GM23338 (cell line): ENCODE results near the gene MRPL24. TPM values are rescaled to one million over a fixed set of nuclear protein-coding genes. Genes with fewer than 3 reads are reported as not detected.

Experiments
- ATAC-seq: fragments of 200-7000 bp; cut with Tn5 transposase; 3 replicates; pipeline ENCODE4 v1.9.1; 2020
- DNase-seq: peaks from one replicate; pipeline ENCODE4 v3.0.0-alpha.2; 2015; ENCODE audit warnings: low spot score
- H2AFZ ChIP-seq: fragments of 200-600 bp; sonication (generic); 2 replicates; pipeline ENCODE4 v1.8.0; 2016; ENCODE audit warnings: antibody characterized with exemption, mild to moderate bottlenecking, moderate library complexity
- H3F3A ChIP-seq: fragments of 200-600 bp; sonication (generic); replicated peaks from 2 replicates; pipeline ENCODE4 v1.8.0; 2017; ENCODE audit warnings: antibody characterized with exemption, mixed run types, low read depth
- H3K27ac ChIP-seq: fragments of 200-600 bp; sonication (generic); 2 replicates; pipeline ENCODE4 v1.6.1; 2016; ENCODE audit warnings: low read depth
- H3K27me3 ChIP-seq: fragments of 200-600 bp; sonication (generic); 2 replicates; pipeline ENCODE4 v1.8.0; 2016; ENCODE audit warnings: mild to moderate bottlenecking, mixed run types, moderate library complexity; ENCODE audit not compliant: insufficient read depth
- H3K36me3 ChIP-seq: fragments of 200-600 bp; sonication (generic); 2 replicates; pipeline ENCODE4 v1.8.0; 2016; ENCODE audit warnings: mild to moderate bottlenecking; ENCODE audit not compliant: insufficient read depth
- H3K4me1 ChIP-seq: fragments of 200-600 bp; sonication (generic); 2 replicates; pipeline ENCODE4 v1.8.0; 2016; ENCODE audit warnings: mild to moderate bottlenecking, moderate library complexity; ENCODE audit not compliant: insufficient read depth
- H3K4me2 ChIP-seq: fragments of 200-600 bp; sonication (generic); 2 replicates; pipeline ENCODE4 v1.7.1; 2017; ENCODE audit warnings: mixed run types
- H3K4me3 ChIP-seq: fragments of 200-600 bp; sonication (generic); 2 replicates; pipeline ENCODE4 v1.6.1; 2016; ENCODE audit warnings: mixed run types
- H3K79me2 ChIP-seq: fragments of 200-600 bp; sonication (generic); replicated peaks from 2 replicates; pipeline ENCODE4 v1.8.0; 2017; ENCODE audit warnings: mild to moderate bottlenecking; ENCODE audit not compliant: insufficient read depth
- H3K9me2 ChIP-seq: fragments of 200-600 bp; sonication (generic); 2 replicates; pipeline ENCODE4 v1.8.0; 2017; ENCODE audit not compliant: insufficient read depth
- H4K20me1 ChIP-seq: fragments of 200-600 bp; sonication (generic); replicated peaks from 2 replicates; pipeline ENCODE4 v1.8.0; 2017; ENCODE audit warnings: mild to moderate bottlenecking; ENCODE audit not compliant: insufficient read depth
- H3K27ac Mint-ChIP-seq: 2 replicates; pipeline ENCODE4 v1.8.0; 2020; ENCODE audit warnings: inconsistent platforms, mild to moderate bottlenecking, moderate library complexity, mixed read lengths
- H3K27me3 Mint-ChIP-seq: 3 replicates; pipeline ENCODE4 v1.8.0; 2022; ENCODE audit warnings: low read depth, mild to moderate bottlenecking, moderate library complexity, mixed read lengths, inconsistent platforms; ENCODE audit not compliant: insufficient read depth, poor library complexity
- H3K36me3 Mint-ChIP-seq: 3 replicates; pipeline ENCODE4 v1.8.0; 2021; ENCODE audit warnings: low read depth, mild to moderate bottlenecking, inconsistent platforms, moderate library complexity, mixed read lengths
- H3K4me1 Mint-ChIP-seq: 3 replicates; pipeline ENCODE4 v1.8.0; 2020; ENCODE audit warnings: mild to moderate bottlenecking, inconsistent platforms, mixed read lengths
- H3K4me3 Mint-ChIP-seq: 3 replicates; pipeline ENCODE4 v1.8.0; 2021; ENCODE audit warnings: moderate library complexity, mild to moderate bottlenecking, inconsistent platforms, mixed read lengths
- H3K9me3 Mint-ChIP-seq: 3 replicates; pipeline ENCODE4 v1.8.0; 2020; ENCODE audit warnings: moderate library complexity, mild to moderate bottlenecking, inconsistent platforms, mixed read lengths
- CREB1 ChIP-seq: fragments of 250-450 bp; sonication (Bioruptor Pico); IDR thresholded peaks from 2 replicates; pipeline ENCODE4 v1.5.0; 2020; ENCODE audit warnings: low read depth, mild to moderate bottlenecking, moderate library complexity
- CTCF ChIP-seq, 2 experiments: fragments of 200-600 bp in 1 of 2; sonication (generic) in 1 of 2; conservative IDR thresholded peaks; 2 replicates each; pipeline versions ENCODE4 v1.5.1 to v1.6.1; 2016 to 2017; ENCODE audit warnings: antibody characterized with exemption in 2 of 2, low read depth in 2 of 2, mild to moderate bottlenecking in 2 of 2, moderate library complexity in 1 of 2
- EZH2 ChIP-seq: fragments of 200-600 bp; sonication (generic); IDR thresholded peaks from one replicate; pipeline ENCODE4 v1.8.0; 2017; ENCODE audit warnings: antibody characterized with exemption, mild to moderate bottlenecking, low read depth; ENCODE audit not compliant: unreplicated experiment
- EZH2phosphoT487 ChIP-seq: fragments of 200-600 bp; sonication (generic); IDR thresholded peaks from one replicate; pipeline ENCODE4 v1.8.1; 2018; ENCODE audit warnings: antibody characterized with exemption; ENCODE audit not compliant: unreplicated experiment
- JUNB ChIP-seq: IDR thresholded peaks from one replicate; pipeline ENCODE4 v1.6.1; 2016; ENCODE audit warnings: antibody characterized with exemption; ENCODE audit not compliant: unreplicated experiment
- NANOG ChIP-seq: IDR thresholded peaks from 2 replicates; pipeline ENCODE4 v1.6.1; 2016; ENCODE audit warnings: antibody characterized with exemption, borderline replicate concordance
- STAT1 ChIP-seq: IDR thresholded peaks from one replicate; pipeline ENCODE4 v1.6.1; 2016; ENCODE audit warnings: antibody characterized with exemption; ENCODE audit not compliant: unreplicated experiment
- ZNF114 ChIP-seq: fragments of 250-450 bp; sonication (Bioruptor Pico); IDR thresholded peaks from 2 replicates; pipeline ENCODE4 v1.5.0; 2020; ENCODE audit warnings: mild to moderate bottlenecking, moderate library complexity
- polyA plus RNA-seq: library from polyadenylated mRNA; unstranded; fragments of >200 nt; fragmentation: Nextera tagmentation; extraction: Ambion mirVana; gene quantifications from 2 replicates; pipeline ENCODE4 v1.2.1, GENCODE V29; 2016
- total RNA-seq: library from RNA; depleted of rRNA; stranded (reverse); fragments of >200 nt; shearing (Covaris generic); gene quantifications from 2 replicates; pipeline ENCODE4 v1.2.3, GENCODE V29; 2014
- TF ChIP-seq, protein P1 (sequence below): fragments of 250-450 bp; sonication (Bioruptor Pico); IDR thresholded peaks from 2 replicates; pipeline ENCODE4 v1.5.0; 2020; ENCODE audit warnings: mild to moderate bottlenecking, moderate library complexity

The MRPL24 gene
- total and polyA plus RNA-seq, 2 experiments from 2014 or later = 18.8 to 45.7 TPM

- no peak for DNase-seq
- no peak for TF ChIP-seq ZNF114 (CRISPR knock-in tag)
- TF ChIP-seq JUNB = no peak
- no peak for TF ChIP-seq NANOG
- TF ChIP-seq CTCF (conservative IDR thresholded peaks at IDR 0.05; ENCODE audit: low read depth in 2 of 2) = no peak
- TF ChIP-seq EZH2phosphoT487 = no peak
- TF ChIP-seq, protein P1, sequence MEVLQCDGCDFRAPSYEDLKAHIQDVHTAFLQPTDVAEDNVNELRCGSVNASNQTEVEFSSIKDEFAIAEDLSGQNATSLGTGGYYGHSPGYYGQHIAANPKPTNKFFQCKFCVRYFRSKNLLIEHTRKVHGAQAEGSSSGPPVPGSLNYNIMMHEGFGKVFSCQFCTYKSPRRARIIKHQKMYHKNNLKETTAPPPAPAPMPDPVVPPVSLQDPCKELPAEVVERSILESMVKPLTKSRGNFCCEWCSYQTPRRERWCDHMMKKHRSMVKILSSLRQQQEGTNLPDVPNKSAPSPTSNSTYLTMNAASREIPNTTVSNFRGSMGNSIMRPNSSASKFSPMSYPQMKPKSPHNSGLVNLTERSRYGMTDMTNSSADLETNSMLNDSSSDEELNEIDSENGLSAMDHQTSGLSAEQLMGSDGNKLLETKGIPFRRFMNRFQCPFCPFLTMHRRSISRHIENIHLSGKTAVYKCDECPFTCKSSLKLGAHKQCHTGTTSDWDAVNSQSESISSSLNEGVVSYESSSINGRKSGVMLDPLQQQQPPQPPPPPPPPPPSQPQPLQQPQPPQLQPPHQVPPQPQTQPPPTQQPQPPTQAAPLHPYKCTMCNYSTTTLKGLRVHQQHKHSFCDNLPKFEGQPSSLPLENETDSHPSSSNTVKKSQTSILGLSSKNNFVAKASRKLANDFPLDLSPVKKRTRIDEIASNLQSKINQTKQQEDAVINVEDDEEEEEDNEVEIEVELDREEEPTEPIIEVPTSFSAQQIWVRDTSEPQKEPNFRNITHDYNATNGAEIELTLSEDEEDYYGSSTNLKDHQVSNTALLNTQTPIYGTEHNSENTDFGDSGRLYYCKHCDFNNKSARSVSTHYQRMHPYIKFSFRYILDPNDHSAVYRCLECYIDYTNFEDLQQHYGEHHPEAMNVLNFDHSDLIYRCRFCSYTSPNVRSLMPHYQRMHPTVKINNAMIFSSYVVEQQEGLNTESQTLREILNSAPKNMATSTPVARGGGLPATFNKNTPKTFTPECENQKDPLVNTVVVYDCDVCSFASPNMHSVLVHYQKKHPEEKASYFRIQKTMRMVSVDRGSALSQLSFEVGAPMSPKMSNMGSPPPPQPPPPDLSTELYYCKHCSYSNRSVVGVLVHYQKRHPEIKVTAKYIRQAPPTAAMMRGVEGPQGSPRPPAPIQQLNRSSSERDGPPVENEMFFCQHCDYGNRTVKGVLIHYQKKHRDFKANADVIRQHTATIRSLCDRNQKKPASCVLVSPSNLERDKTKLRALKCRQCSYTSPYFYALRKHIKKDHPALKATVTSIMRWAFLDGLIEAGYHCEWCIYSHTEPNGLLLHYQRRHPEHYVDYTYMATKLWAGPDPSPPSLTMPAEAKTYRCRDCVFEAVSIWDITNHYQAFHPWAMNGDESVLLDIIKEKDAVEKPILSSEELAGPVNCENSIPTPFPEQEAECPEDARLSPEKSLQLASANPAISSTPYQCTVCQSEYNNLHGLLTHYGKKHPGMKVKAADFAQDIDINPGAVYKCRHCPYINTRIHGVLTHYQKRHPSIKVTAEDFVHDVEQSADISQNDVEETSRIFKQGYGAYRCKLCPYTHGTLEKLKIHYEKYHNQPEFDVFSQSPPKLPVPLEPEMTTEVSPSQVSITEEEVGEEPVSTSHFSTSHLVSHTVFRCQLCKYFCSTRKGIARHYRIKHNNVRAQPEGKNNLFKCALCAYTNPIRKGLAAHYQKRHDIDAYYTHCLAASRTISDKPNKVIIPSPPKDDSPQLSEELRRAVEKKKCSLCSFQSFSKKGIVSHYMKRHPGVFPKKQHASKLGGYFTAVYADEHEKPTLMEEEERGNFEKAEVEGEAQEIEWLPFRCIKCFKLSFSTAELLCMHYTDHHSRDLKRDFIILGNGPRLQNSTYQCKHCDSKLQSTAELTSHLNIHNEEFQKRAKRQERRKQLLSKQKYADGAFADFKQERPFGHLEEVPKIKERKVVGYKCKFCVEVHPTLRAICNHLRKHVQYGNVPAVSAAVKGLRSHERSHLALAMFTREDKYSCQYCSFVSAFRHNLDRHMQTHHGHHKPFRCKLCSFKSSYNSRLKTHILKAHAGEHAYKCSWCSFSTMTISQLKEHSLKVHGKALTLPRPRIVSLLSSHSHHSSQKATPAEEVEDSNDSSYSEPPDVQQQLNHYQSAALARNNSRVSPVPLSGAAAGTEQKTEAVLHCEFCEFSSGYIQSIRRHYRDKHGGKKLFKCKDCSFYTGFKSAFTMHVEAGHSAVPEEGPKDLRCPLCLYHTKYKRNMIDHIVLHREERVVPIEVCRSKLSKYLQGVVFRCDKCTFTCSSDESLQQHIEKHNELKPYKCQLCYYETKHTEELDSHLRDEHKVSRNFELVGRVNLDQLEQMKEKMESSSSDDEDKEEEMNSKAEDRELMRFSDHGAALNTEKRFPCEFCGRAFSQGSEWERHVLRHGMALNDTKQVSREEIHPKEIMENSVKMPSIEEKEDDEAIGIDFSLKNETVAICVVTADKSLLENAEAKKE = no peak
- no peak for TF ChIP-seq CREB1 (CRISPR knock-in tag)
- no peak for TF ChIP-seq STAT1
- no peak for TF ChIP-seq EZH2
- no peak overlapping the region for H3K27ac ChIP-seq
- peaks cover 25% of the 10 kb centered on the region for H3K4me1 ChIP-seq
- peaks cover 18% of the 10 kb centered on the region for H3F3A ChIP-seq
- Mint-ChIP-seq H3K27ac (no peak overlapping the region), H3K27me3 (peaks cover 11% of the 10 kb centered on the region), H3K4me3 (no peak overlapping the region), H3K9me3 (no peaks in the 10 kb centered on the region), H3K36me3 (peaks cover 43% of the 10 kb centered on the region), H3K4me1 (peaks cover 31% of the 10 kb centered on the region)
- H3K79me2 ChIP-seq = peaks cover 100% of the 10 kb centered on the region
- no peak overlapping the region for H3K4me3 ChIP-seq
- H3K27me3 ChIP-seq = no peaks in the 10 kb centered on the region
- ATAC-seq = no peak
- peaks cover 7% of the 10 kb centered on the region for H3K36me3 ChIP-seq
- H3K4me2 ChIP-seq = no peak overlapping the region
- H2AFZ ChIP-seq = no peak overlapping the region
- no peaks in the 10 kb centered on the region for H3K9me2 ChIP-seq
- H4K20me1 ChIP-seq = peaks cover 82% of the 10 kb centered on the region
Observed at GRCh38 chr1:156772728-156773497, 32.0 kb upstream of the MRPL24 start.
